Measurements from ENCODE around the gene PSMA4.
"Not testable (repeated sequence)": the region's sequence is repeated elsewhere in the genome, so short reads cannot be mapped to it uniquely, and the experiment has no call there.

Gene PSMA4
- 48.0 to 221 (median 89.2) reads per million in 9 experiments for total RNA-seq

DNA sequence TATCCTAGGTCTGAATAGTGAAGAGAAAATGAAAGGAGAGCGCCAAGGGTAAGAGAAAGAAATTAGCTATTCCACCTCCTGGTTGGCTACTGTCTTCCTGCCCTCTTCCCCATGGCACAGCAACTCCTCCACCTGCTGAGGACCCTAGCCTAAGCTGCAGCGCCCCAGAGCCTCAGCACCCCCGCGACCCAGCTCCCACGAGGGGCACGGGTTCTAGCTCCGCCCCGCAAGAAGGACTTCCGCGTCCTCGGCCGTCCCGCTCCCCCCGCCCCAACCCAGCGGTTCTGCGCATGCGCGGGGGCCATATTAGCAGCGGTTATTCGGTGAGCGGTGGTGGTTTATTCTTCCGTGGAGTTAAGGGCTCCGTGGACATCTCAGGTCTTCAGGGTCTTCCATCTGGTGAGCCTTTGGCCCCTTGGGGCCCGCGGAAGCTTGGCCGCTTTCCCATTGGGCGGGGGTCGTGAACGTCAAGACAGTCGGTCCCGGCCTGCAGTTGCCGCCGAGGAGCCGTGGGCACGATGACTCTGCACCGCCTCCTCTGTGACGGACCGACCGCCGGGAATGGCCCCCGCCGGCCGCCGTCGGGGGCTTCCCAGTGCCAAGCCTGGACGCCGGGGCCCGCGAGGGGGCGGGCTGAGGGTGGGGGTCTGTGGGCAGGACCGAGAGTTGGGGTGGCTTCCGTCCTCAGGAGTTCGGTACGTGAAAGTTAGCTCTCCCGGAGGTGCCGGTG lies at the start of gene PSMA4:
Gene PSMA4, plus strand, starts transcription at position 304 of the 730 bp plus-strand sequence. CDS start 1,484 bp downstream, outside the sequence.
- H3K9me3 Mint-ChIP-seq = no peaks in the 10 kb centered on the region
- H3K4me3 Mint-ChIP-seq = peak within 1 kb of the TSS; percentile 75 to 86
- peaks cover 60% of the 10 kb centered on the region for H3K36me3 Mint-ChIP-seq (ENCODE audit: insufficient read depth)
- peaks cover 14 to 20% of the 10 kb centered on the region in 2 donors for H3K4me1 Mint-ChIP-seq (ENCODE audit: low read depth in 2 of 2)
- peak; percentile 87 for ATAC-seq (replicated peaks)
- no peaks in the 10 kb centered on the region for H3K27me3 Mint-ChIP-seq
- H3K27ac Mint-ChIP-seq = peak within 1 kb of the TSS; percentile 95 to 99
- peak; percentile 93 to 94 (median 94) for DNase-seq

DNA sequence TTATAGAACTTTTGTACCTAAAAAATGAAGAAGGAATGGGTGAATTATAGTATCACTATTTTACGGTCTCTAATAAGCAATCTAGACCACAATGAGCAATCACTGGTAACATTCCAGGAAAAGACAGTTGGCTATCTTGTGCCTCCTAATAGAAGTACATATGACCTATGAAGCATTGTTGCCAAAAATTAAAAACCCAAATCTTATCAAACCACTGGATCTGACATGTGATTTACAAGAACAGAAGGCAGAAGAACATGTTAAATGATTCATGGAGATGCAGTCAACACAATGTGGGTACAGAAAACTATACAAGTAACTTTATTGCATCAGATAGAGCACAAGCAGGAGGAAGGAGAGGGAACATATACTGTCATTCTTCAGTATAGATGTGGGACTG lies 47.4 kb upstream of the PSMA4 start:
- DNase-seq (no peak), ATAC-seq (replicated peaks) (no peak)

DNA sequence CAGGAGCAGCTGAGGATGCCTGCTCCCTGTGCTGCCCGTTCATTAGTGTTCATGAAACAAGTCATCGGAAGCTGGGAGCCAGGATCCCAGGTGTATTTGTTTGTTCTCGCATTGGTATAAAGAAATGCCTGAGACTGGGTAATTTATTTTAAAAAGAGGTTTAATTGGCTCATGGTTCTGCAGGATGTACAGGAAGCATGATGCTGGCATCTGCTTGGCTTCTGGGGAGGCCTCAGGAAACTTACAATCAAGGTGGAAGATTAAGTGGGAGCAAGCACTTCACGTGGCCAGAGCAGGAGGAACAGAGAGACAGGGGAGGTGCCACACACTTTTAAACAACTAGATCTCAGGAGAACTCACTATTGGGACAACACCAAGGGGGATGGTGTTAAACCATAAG lies 38.4 kb upstream of the PSMA4 start:
- peaks cover 5% of the 10 kb centered on the region in 2 donors for H3K4me1 Mint-ChIP-seq (ENCODE audit: low read depth in 2 of 2)
- H3K9me3 Mint-ChIP-seq = no peaks in the 10 kb centered on the region
- H3K36me3 Mint-ChIP-seq (ENCODE audit: insufficient read depth) = peaks cover 26% of the 10 kb centered on the region
- DNase-seq = no peak
- no peak overlapping the region for H3K27ac Mint-ChIP-seq
- no peak for ATAC-seq (replicated peaks)
- H3K27me3 Mint-ChIP-seq = no peaks in the 10 kb centered on the region
- no peak overlapping the region for H3K4me3 Mint-ChIP-seq

More for the DNA sequence above, 47.4 kb upstream of the PSMA4 start:
- H3K9me3 Mint-ChIP-seq = no peaks in the 10 kb centered on the region
- H3K4me1 Mint-ChIP-seq (ENCODE audit: low read depth in 2 of 2) = no peaks in the 10 kb centered on the region
- no peak overlapping the region for H3K4me3 Mint-ChIP-seq
- H3K36me3 Mint-ChIP-seq (ENCODE audit: insufficient read depth) = peaks cover 81% of the 10 kb centered on the region
- no peak overlapping the region for H3K27ac Mint-ChIP-seq
- no peaks in the 10 kb centered on the region for H3K27me3 Mint-ChIP-seq

DNA sequence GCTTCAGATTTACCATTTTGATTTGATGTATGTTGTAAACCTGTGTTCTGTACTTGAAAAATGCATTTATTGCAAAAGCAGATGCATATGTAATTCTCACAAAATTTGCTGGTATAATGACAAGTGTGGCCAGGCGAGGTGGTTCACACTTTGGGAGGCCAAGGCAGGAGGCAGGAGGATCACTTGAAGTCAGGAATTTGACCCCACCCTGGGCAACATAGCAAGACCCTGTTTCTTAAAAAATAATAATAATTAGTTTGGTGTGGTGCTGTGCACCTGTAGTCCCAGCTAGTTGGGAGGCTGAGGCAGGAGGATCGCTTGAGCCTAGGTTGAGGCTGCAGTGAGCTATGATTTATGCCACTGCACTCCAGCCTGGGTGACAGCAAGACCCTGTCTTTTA lies 37.6 kb upstream of the PSMA4 start:
- Mint-ChIP-seq H3K27me3 (peaks cover 0 to 2% of the 10 kb centered on the region in 2 donors), H3K36me3 (ENCODE audit: insufficient read depth) (peaks cover 18% of the 10 kb centered on the region), H3K4me1 (ENCODE audit: low read depth in 2 of 2) (peaks cover 9 to 10% of the 10 kb centered on the region in 2 donors), H3K27ac (no peak overlapping the region), H3K4me3 (no peak overlapping the region), H3K9me3 (no peaks in the 10 kb centered on the region)
- DNase-seq = no peak
- ATAC-seq (replicated peaks) = no peak

DNA sequence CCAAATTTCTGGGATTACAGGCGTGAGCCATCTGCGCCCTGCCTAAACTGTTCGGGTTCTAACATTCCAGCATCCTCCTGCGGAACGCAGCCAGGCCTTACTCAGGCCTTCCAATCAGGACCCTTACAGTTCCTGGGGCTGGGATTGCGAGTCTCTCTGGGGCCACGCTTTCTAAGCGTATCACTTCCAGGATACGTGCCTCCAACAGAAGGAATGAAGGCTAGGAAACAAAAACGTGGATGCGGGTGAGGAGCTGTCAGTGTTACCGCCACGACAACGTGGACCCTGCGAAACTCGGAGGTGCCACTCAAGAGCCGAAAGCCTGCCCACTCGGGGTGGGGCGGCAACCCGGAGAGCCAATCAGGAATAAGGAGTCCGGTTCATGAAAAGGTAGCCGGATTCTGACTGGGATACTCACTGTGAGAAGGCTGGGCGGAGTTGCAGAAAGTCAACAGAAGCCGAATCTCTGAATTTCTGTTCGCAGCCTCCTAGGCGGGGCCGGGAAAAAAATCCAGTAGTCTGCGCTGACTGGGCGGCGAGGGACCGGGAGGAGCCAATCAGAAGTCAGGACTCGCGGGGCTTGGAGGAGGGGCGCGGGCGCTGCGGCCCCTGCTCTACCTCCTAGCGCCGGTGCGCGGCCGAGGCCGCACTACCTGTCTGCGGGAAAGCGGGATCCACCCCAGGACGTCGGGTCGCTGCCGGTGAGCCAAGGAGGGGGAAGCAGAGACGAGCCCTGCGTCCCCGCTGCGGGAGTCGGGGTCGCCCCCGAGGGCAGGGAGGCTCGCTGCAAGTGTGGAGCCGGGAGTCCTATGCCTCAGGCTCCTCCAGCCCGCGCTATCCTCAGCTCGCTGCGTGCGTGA lies 33.0 kb upstream of the PSMA4 start, which contains the start of gene HYKK:
Gene HYKK, plus strand, starts transcription at position 607 of the 860 bp plus-strand sequence. CDS start 5,512 bp downstream, outside the sequence.
- peak within 1 kb of the TSS; percentile 29 to 81 for H3K27ac Mint-ChIP-seq
- H3K36me3 Mint-ChIP-seq (ENCODE audit: insufficient read depth) = no peaks in the 10 kb centered on the region
- peaks cover 0 to 9% of the 10 kb centered on the region in 2 donors for H3K27me3 Mint-ChIP-seq
- DNase-seq (peak; percentile 36 to 46 (median 38)), ATAC-seq (replicated peaks) (peak; percentile 79)
- H3K9me3 Mint-ChIP-seq = no peaks in the 10 kb centered on the region
- peak within 1 kb of the TSS; percentile 85 to 92 for H3K4me3 Mint-ChIP-seq
- H3K4me1 Mint-ChIP-seq (ENCODE audit: low read depth in 2 of 2) = peaks cover 15 to 22% of the 10 kb centered on the region in 2 donors

DNA sequence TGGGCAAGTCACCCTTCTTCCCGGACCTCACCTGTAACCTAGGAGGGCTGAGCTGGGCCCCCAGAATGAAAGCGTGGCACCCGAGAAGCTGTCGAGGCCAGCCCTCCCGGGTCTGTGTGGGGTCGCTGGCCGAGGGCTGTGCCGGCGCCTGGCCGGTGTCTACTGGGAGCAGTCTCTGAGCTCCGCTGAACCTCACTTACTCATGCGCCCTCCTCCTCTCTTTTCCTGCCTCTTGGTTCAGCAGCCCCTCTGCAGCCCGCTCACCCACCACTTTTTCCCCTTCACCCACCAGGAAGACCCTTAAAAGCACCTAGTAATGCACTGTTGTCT lies 32.4 kb upstream of the PSMA4 start:
- Mint-ChIP-seq H3K36me3 (ENCODE audit: insufficient read depth) (no peaks in the 10 kb centered on the region), H3K27me3 (peaks cover 0 to 9% of the 10 kb centered on the region in 2 donors), H3K9me3 (no peaks in the 10 kb centered on the region), H3K27ac (peak overlapping the region in 1 of 2 donors; percentile 29), H3K4me1 (ENCODE audit: low read depth in 2 of 2) (peaks cover 15 to 22% of the 10 kb centered on the region in 2 donors), H3K4me3 (peak overlapping the region; percentile 85 to 92)
- DNase-seq (no peak), ATAC-seq (replicated peaks) (peak; percentile 31)

DNA sequence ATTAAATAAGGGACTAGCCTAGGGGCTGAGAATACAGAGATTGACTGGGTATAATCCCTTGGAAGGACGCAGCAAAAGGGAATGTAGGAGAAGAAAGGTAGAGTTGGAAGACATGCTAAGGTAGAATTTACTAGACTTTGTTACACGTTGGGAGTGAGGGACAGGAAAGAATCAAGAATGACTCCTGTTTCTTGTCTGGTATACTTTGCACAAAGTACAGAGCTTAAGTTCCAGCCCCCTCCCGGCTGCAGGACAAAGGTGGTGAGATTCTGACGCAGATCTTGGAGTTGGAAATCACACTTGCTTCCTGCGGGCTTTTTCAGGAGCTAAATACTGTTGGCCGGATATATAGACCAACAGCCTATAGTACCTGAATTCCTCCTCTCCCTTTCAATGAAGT lies 32.0 kb upstream of the PSMA4 start:
- ATAC-seq (replicated peaks) (no peak), DNase-seq (no peak)
- Mint-ChIP-seq H3K27ac (peak overlapping the region in 1 of 2 donors; percentile 29), H3K27me3 (peaks cover 0 to 9% of the 10 kb centered on the region in 2 donors), H3K9me3 (no peaks in the 10 kb centered on the region), H3K4me1 (ENCODE audit: low read depth in 2 of 2) (peaks cover 15 to 22% of the 10 kb centered on the region in 2 donors), H3K4me3 (peak overlapping the region; percentile 85 to 92), H3K36me3 (ENCODE audit: insufficient read depth) (no peaks in the 10 kb centered on the region)

DNA sequence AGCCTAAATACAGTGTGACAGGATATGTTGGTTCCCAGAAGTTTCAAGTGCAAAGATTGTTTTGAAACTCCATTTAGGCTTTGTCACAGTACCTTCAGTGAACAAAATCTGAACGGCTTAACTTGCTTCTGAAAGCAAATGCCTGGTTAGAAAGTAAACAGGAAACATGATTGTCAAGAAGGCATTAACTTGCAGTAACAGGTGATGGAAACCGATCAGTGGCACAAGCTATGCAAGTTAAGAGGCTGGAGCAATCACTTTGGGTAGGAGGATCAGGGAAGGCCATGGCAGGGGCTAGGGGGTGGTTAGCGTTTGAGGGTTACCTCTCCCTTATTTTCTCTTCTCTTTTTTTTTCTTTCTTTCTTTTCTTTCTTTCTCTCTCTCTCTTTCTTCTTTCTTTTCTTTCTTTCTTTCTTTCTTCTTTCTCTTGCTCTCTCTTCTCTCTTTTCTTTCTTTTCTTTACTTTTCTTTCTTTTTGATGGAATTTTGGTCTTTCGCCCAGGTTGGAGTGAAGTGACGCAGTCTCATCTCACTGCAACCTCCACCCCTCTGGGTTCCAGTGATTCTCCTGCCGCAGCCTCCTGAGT lies 30.4 kb upstream of the PSMA4 start:
- H3K4me1 Mint-ChIP-seq (ENCODE audit: low read depth in 2 of 2) = peaks cover 15 to 22% of the 10 kb centered on the region in 2 donors
- ATAC-seq (replicated peaks) (no peak), DNase-seq (no peak)
- peak overlapping the region in 1 of 2 donors; percentile 17 for H3K4me3 Mint-ChIP-seq
- no peaks in the 10 kb centered on the region for H3K36me3 Mint-ChIP-seq (ENCODE audit: insufficient read depth)
- peak overlapping the region; percentile 3 to 83 for H3K27ac Mint-ChIP-seq
- peaks cover 0 to 9% of the 10 kb centered on the region in 2 donors for H3K27me3 Mint-ChIP-seq
- no peaks in the 10 kb centered on the region for H3K9me3 Mint-ChIP-seq

DNA sequence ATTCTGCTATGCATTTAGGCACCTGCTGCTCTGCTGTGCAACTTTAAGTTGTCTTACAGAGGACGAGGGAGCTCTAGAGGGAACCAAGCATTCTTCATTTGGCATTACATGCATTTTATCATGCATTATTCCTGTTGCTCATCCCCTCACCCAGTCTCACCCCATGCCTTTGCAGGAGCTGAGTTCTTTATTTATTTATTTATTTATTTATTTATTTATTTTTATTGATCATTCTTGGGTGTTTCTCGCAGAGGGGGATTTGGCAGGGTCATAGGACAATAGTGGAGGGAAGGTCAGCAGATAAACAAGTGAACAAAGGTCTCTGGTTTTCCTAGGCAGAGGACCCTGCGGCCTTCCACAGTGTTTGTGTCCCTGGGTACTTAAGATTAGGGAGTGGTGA lies 20.2 kb upstream of the PSMA4 start:
- not testable (repeated sequence) for H3K27ac Mint-ChIP-seq; H3K4me3 Mint-ChIP-seq; ATAC-seq (replicated peaks); DNase-seq; H3K9me3 Mint-ChIP-seq; H3K27me3 Mint-ChIP-seq; H3K4me1 Mint-ChIP-seq (ENCODE audit: low read depth in 2 of 2); H3K36me3 Mint-ChIP-seq (ENCODE audit: insufficient read depth)

DNA sequence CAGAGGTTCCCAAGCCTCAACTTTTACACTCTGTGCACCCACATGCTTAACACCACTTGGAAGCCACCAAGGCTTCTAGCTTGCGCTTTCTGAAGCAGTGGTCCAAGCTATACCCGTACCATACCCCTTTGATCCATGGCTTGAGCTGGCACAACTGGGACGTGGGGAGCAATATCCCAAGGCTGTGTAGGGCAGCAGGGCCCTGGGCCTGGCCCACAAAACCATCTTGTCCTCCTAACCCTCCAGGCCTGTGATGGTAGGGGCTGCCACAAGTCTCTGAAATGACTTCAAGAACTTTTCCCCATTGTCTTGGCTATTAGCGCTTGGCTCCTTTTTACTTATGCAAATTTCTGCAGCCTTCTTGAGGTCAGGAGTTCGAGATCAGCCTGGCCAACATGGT lies 16.0 kb upstream of the PSMA4 start:
- H3K27ac Mint-ChIP-seq = no peak overlapping the region
- no peak for ATAC-seq (replicated peaks)
- no peaks in the 10 kb centered on the region for H3K9me3 Mint-ChIP-seq
- H3K4me3 Mint-ChIP-seq = no peak overlapping the region
- H3K36me3 Mint-ChIP-seq (ENCODE audit: insufficient read depth) = no peaks in the 10 kb centered on the region
- no peaks in the 10 kb centered on the region for H3K27me3 Mint-ChIP-seq
- no peaks in the 10 kb centered on the region for H3K4me1 Mint-ChIP-seq (ENCODE audit: low read depth in 2 of 2)
- no peak for DNase-seq

DNA sequence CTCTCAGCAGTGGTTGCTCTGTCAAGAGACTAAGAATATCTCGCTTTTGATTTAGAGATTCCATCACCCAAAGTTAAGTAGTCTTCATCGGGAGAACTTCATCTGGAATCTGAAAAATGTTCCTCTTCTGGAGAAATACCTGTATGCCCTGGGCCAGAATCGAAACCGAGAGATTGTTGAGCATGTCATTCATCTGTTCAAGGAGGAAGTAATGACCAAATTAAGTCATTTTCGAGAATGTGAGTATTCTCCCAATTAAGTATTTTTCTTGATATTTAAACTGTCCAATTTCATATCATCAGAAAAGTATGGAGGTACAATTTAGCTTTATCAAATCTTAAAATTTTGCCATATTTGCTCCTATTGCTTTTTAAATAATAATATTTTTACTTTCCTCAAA lies 12.9 kb upstream of the PSMA4 start:
- Mint-ChIP-seq H3K27ac (no peak overlapping the region), H3K27me3 (no peaks in the 10 kb centered on the region), H3K4me3 (no peak overlapping the region), H3K36me3 (ENCODE audit: insufficient read depth) (no peaks in the 10 kb centered on the region), H3K9me3 (no peaks in the 10 kb centered on the region), H3K4me1 (ENCODE audit: low read depth in 2 of 2) (no peaks in the 10 kb centered on the region)
- ATAC-seq (replicated peaks) (no peak), DNase-seq (no peak)

DNA sequence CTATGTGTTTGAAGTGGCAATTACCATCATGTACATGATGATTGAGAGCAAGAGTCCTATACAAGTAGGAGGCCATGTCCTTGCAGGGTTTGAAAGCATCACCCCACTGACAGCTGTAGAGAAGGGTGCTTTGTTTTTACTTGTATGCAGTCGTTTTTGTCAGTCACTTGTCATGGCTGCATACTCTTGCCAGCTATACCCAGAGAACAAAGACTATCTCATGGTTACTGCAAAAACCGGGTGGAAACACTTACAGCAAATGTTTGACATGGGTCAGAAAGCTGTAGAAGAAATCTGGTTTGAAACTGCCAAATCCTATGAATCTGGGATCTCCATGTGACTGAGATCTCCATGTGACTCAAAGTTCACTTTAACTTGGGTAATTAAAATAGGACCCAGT lies 6.9 kb upstream of the PSMA4 start:
- Mint-ChIP-seq H3K9me3 (no peaks in the 10 kb centered on the region), H3K27me3 (no peaks in the 10 kb centered on the region), H3K27ac (no peak overlapping the region), H3K4me3 (no peak overlapping the region), H3K36me3 (ENCODE audit: insufficient read depth) (no peaks in the 10 kb centered on the region), H3K4me1 (ENCODE audit: low read depth in 2 of 2) (no peaks in the 10 kb centered on the region)
- no peak for ATAC-seq (replicated peaks)
- DNase-seq = no peak

DNA sequence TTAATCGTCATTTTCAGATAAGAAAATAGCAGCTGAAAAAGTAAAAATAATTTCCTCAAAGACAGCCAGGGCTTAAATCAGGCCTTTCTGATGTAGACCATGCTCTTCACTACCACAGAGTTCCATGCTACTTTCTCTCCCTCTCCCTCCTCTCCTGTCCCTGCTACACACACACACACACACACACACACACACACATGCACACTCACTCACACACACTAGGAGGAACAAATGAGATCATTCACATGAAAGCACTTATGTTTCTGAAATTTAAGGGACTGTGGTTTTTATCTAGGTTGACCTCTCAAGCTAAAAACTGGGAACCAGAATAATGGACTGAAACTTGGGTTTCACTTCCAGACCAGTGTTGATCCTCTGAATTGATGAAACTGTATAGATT lies 4.1 kb upstream of the PSMA4 start:
- H3K36me3 Mint-ChIP-seq (ENCODE audit: insufficient read depth) = peaks cover 23% of the 10 kb centered on the region
- DNase-seq = no peak
- H3K4me3 Mint-ChIP-seq = no peak overlapping the region
- no peak overlapping the region for H3K27ac Mint-ChIP-seq
- no peaks in the 10 kb centered on the region for H3K27me3 Mint-ChIP-seq
- no peak for ATAC-seq (replicated peaks)
- H3K4me1 Mint-ChIP-seq (ENCODE audit: low read depth in 2 of 2) = no peaks in the 10 kb centered on the region
- H3K9me3 Mint-ChIP-seq = no peaks in the 10 kb centered on the region

Measured in effector memory CD8-positive, alpha-beta T cell (primary cell).